Activated T-cell treated with anti-CD3 and anti-CD28 coated beads, Interleukin-2, amount 50 U/mL, for 48 hours (primary cell): Measurements from ENCODE around the gene FRRS1L.
"Not testable (repeated sequence)": the region's sequence is repeated elsewhere in the genome, so short reads cannot be mapped to it uniquely, and the experiment has no call there.

ENCODE experiments used
- DNase-seq, 2 experiments: peaks; one replicate each; pipeline ENCODE4 v3.0.0-alpha.2; 2020

Gene FRRS1L

GRCh38 chr9:109126671-109127070, 40.4 kb downstream of the FRRS1L start:
- not testable (repeated sequence) for DNase-seq

GRCh38 chr9:109124121-109124520, 42.9 kb downstream of the FRRS1L start:
- DNase-seq, result no peak

- no peak for DNase-seq
Measured at GRCh38 chr9:109122726-109123621, 44.1 kb downstream of the FRRS1L start.

GRCh38 chr9:109121232-109121796, 45.7 kb downstream of the FRRS1L start:
- DNase-seq, result no peak

GRCh38 chr9:109120204-109120789, 46.8 kb downstream of the FRRS1L start:
- no peak for DNase-seq

GRCh38 chr9:109119439-109120203, 47.4 kb downstream of the FRRS1L start, which contains the start of gene TMEM245:
TSS of gene TMEM245 (minus strand) at chr9:109119947. CDS start at chr9:109119913, 34 bp downstream.
- peak; percentile 93 to 94 for DNase-seq

GRCh38 chr9:109118808-109119438, 48.1 kb downstream of the FRRS1L start:
- DNase-seq, result peak in 1 of 2 experiments; percentile 32

GRCh38 chr9:109117856-109118807, 48.9 kb downstream of the FRRS1L start:
- peak; percentile 45 to 58 for DNase-seq

GRCh38 chr9:109115931-109116526, 51.0 kb downstream of the FRRS1L start:
- no peak for DNase-seq

- DNase-seq, result no peak
Measured at GRCh38 chr9:109114670-109115069, 52.4 kb downstream of the FRRS1L start.

GRCh38 chr9:109113892-109114609, 53.0 kb downstream of the FRRS1L start:
- no peak for DNase-seq

GRCh38 chr9:109113254-109113653, 53.8 kb downstream of the FRRS1L start:
- no peak for DNase-seq

GRCh38 chr9:109110329-109111021, 56.6 kb downstream of the FRRS1L start:
- no peak for DNase-seq

- no peak for DNase-seq
Measured at GRCh38 chr9:109109967-109110328, 57.1 kb downstream of the FRRS1L start.

GRCh38 chr9:109108318-109108717, 58.7 kb downstream of the FRRS1L start:
- DNase-seq, result no peak

- no peak for DNase-seq
Measured at GRCh38 chr9:109107402-109108240, 59.4 kb downstream of the FRRS1L start.

GRCh38 chr9:109101810-109102209, 65.2 kb downstream of the FRRS1L start:
- DNase-seq, result no peak

GRCh38 chr9:109101202-109101595, 65.8 kb downstream of the FRRS1L start:
- no peak for DNase-seq
